GM23338 (cell line): ENCODE results near the gene DNAH9. TPM values are rescaled to one million over a fixed set of nuclear protein-coding genes. Genes with fewer than 3 reads are reported as not detected.

Experiments used
- ATAC-seq: fragments of 200-7000 bp; cut with Tn5 transposase; 3 replicates; pipeline ENCODE4 v1.9.1; 2020
- DNase-seq: peaks from one replicate; pipeline ENCODE4 v3.0.0-alpha.2; 2015; ENCODE audit warnings: low spot score
- H2AFZ ChIP-seq: fragments of 200-600 bp; sonication (generic); 2 replicates; pipeline ENCODE4 v1.8.0; 2016; ENCODE audit warnings: antibody characterized with exemption, mild to moderate bottlenecking, moderate library complexity
- H3F3A ChIP-seq: fragments of 200-600 bp; sonication (generic); replicated peaks from 2 replicates; pipeline ENCODE4 v1.8.0; 2017; ENCODE audit warnings: antibody characterized with exemption, mixed run types, low read depth
- H3K27ac ChIP-seq: fragments of 200-600 bp; sonication (generic); 2 replicates; pipeline ENCODE4 v1.6.1; 2016; ENCODE audit warnings: low read depth
- H3K27me3 ChIP-seq: fragments of 200-600 bp; sonication (generic); 2 replicates; pipeline ENCODE4 v1.8.0; 2016; ENCODE audit warnings: mild to moderate bottlenecking, mixed run types, moderate library complexity; ENCODE audit not compliant: insufficient read depth
- H3K36me3 ChIP-seq: fragments of 200-600 bp; sonication (generic); 2 replicates; pipeline ENCODE4 v1.8.0; 2016; ENCODE audit warnings: mild to moderate bottlenecking; ENCODE audit not compliant: insufficient read depth
- H3K4me1 ChIP-seq: fragments of 200-600 bp; sonication (generic); 2 replicates; pipeline ENCODE4 v1.8.0; 2016; ENCODE audit warnings: mild to moderate bottlenecking, moderate library complexity; ENCODE audit not compliant: insufficient read depth
- H3K4me2 ChIP-seq: fragments of 200-600 bp; sonication (generic); 2 replicates; pipeline ENCODE4 v1.7.1; 2017; ENCODE audit warnings: mixed run types
- H3K4me3 ChIP-seq: fragments of 200-600 bp; sonication (generic); 2 replicates; pipeline ENCODE4 v1.6.1; 2016; ENCODE audit warnings: mixed run types
- H3K79me2 ChIP-seq: fragments of 200-600 bp; sonication (generic); replicated peaks from 2 replicates; pipeline ENCODE4 v1.8.0; 2017; ENCODE audit warnings: mild to moderate bottlenecking; ENCODE audit not compliant: insufficient read depth
- H3K9me2 ChIP-seq: fragments of 200-600 bp; sonication (generic); 2 replicates; pipeline ENCODE4 v1.8.0; 2017; ENCODE audit not compliant: insufficient read depth
- H4K20me1 ChIP-seq: fragments of 200-600 bp; sonication (generic); replicated peaks from 2 replicates; pipeline ENCODE4 v1.8.0; 2017; ENCODE audit warnings: mild to moderate bottlenecking; ENCODE audit not compliant: insufficient read depth
- H3K27ac Mint-ChIP-seq: 2 replicates; pipeline ENCODE4 v1.8.0; 2020; ENCODE audit warnings: inconsistent platforms, mild to moderate bottlenecking, moderate library complexity, mixed read lengths
- H3K27me3 Mint-ChIP-seq: 3 replicates; pipeline ENCODE4 v1.8.0; 2022; ENCODE audit warnings: low read depth, mild to moderate bottlenecking, moderate library complexity, mixed read lengths, inconsistent platforms; ENCODE audit not compliant: insufficient read depth, poor library complexity
- H3K36me3 Mint-ChIP-seq: 3 replicates; pipeline ENCODE4 v1.8.0; 2021; ENCODE audit warnings: low read depth, mild to moderate bottlenecking, inconsistent platforms, moderate library complexity, mixed read lengths
- H3K4me1 Mint-ChIP-seq: 3 replicates; pipeline ENCODE4 v1.8.0; 2020; ENCODE audit warnings: mild to moderate bottlenecking, inconsistent platforms, mixed read lengths
- H3K4me3 Mint-ChIP-seq: 3 replicates; pipeline ENCODE4 v1.8.0; 2021; ENCODE audit warnings: moderate library complexity, mild to moderate bottlenecking, inconsistent platforms, mixed read lengths
- H3K9me3 Mint-ChIP-seq: 3 replicates; pipeline ENCODE4 v1.8.0; 2020; ENCODE audit warnings: moderate library complexity, mild to moderate bottlenecking, inconsistent platforms, mixed read lengths
- CREB1 ChIP-seq: fragments of 250-450 bp; sonication (Bioruptor Pico); IDR thresholded peaks from 2 replicates; pipeline ENCODE4 v1.5.0; 2020; ENCODE audit warnings: low read depth, mild to moderate bottlenecking, moderate library complexity
- ETS1 ChIP-seq: IDR thresholded peaks from 2 replicates; pipeline ENCODE4 v1.6.1; 2016; ENCODE audit warnings: antibody characterized with exemption
- EZH2 ChIP-seq: fragments of 200-600 bp; sonication (generic); IDR thresholded peaks from one replicate; pipeline ENCODE4 v1.8.0; 2017; ENCODE audit warnings: antibody characterized with exemption, mild to moderate bottlenecking, low read depth; ENCODE audit not compliant: unreplicated experiment
- JUNB ChIP-seq: IDR thresholded peaks from one replicate; pipeline ENCODE4 v1.6.1; 2016; ENCODE audit warnings: antibody characterized with exemption; ENCODE audit not compliant: unreplicated experiment
- ZNF114 ChIP-seq: fragments of 250-450 bp; sonication (Bioruptor Pico); IDR thresholded peaks from 2 replicates; pipeline ENCODE4 v1.5.0; 2020; ENCODE audit warnings: mild to moderate bottlenecking, moderate library complexity
- ZNF331 ChIP-seq: fragments of 250-450 bp; sonication (Bioruptor Pico); IDR thresholded peaks from 2 replicates; pipeline ENCODE4 v1.5.0; 2020; ENCODE audit warnings: low read depth, mild to moderate bottlenecking, moderate library complexity
- polyA plus RNA-seq: library from polyadenylated mRNA; unstranded; fragments of >200 nt; fragmentation: Nextera tagmentation; extraction: Ambion mirVana; gene quantifications from 2 replicates; pipeline ENCODE4 v1.2.1, GENCODE V29; 2016
- total RNA-seq: library from RNA; depleted of rRNA; stranded (reverse); fragments of >200 nt; shearing (Covaris generic); gene quantifications from 2 replicates; pipeline ENCODE4 v1.2.3, GENCODE V29; 2014
- TF ChIP-seq, protein P1 (sequence below): fragments of 250-450 bp; sonication (Bioruptor Pico); IDR thresholded peaks from 2 replicates; pipeline ENCODE4 v1.5.0; 2020; ENCODE audit warnings: mild to moderate bottlenecking, moderate library complexity

DNAH9 gene
- total and polyA plus RNA-seq, 2 experiments from 2014 or later, result not detected

- TF ChIP-seq, protein P1, sequence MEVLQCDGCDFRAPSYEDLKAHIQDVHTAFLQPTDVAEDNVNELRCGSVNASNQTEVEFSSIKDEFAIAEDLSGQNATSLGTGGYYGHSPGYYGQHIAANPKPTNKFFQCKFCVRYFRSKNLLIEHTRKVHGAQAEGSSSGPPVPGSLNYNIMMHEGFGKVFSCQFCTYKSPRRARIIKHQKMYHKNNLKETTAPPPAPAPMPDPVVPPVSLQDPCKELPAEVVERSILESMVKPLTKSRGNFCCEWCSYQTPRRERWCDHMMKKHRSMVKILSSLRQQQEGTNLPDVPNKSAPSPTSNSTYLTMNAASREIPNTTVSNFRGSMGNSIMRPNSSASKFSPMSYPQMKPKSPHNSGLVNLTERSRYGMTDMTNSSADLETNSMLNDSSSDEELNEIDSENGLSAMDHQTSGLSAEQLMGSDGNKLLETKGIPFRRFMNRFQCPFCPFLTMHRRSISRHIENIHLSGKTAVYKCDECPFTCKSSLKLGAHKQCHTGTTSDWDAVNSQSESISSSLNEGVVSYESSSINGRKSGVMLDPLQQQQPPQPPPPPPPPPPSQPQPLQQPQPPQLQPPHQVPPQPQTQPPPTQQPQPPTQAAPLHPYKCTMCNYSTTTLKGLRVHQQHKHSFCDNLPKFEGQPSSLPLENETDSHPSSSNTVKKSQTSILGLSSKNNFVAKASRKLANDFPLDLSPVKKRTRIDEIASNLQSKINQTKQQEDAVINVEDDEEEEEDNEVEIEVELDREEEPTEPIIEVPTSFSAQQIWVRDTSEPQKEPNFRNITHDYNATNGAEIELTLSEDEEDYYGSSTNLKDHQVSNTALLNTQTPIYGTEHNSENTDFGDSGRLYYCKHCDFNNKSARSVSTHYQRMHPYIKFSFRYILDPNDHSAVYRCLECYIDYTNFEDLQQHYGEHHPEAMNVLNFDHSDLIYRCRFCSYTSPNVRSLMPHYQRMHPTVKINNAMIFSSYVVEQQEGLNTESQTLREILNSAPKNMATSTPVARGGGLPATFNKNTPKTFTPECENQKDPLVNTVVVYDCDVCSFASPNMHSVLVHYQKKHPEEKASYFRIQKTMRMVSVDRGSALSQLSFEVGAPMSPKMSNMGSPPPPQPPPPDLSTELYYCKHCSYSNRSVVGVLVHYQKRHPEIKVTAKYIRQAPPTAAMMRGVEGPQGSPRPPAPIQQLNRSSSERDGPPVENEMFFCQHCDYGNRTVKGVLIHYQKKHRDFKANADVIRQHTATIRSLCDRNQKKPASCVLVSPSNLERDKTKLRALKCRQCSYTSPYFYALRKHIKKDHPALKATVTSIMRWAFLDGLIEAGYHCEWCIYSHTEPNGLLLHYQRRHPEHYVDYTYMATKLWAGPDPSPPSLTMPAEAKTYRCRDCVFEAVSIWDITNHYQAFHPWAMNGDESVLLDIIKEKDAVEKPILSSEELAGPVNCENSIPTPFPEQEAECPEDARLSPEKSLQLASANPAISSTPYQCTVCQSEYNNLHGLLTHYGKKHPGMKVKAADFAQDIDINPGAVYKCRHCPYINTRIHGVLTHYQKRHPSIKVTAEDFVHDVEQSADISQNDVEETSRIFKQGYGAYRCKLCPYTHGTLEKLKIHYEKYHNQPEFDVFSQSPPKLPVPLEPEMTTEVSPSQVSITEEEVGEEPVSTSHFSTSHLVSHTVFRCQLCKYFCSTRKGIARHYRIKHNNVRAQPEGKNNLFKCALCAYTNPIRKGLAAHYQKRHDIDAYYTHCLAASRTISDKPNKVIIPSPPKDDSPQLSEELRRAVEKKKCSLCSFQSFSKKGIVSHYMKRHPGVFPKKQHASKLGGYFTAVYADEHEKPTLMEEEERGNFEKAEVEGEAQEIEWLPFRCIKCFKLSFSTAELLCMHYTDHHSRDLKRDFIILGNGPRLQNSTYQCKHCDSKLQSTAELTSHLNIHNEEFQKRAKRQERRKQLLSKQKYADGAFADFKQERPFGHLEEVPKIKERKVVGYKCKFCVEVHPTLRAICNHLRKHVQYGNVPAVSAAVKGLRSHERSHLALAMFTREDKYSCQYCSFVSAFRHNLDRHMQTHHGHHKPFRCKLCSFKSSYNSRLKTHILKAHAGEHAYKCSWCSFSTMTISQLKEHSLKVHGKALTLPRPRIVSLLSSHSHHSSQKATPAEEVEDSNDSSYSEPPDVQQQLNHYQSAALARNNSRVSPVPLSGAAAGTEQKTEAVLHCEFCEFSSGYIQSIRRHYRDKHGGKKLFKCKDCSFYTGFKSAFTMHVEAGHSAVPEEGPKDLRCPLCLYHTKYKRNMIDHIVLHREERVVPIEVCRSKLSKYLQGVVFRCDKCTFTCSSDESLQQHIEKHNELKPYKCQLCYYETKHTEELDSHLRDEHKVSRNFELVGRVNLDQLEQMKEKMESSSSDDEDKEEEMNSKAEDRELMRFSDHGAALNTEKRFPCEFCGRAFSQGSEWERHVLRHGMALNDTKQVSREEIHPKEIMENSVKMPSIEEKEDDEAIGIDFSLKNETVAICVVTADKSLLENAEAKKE (CRISPR knock-in tag), result no peak
- no peak for TF ChIP-seq JUNB
- no peak for TF ChIP-seq ZNF114 (CRISPR knock-in tag)
Measured at GRCh38 chr17:11565591-11565990, 32.7 kb upstream of the DNAH9 start (continued).

- H4K20me1 ChIP-seq, result no peaks in the 10 kb centered on the region
- no peaks in the 10 kb centered on the region for H3K4me1 Mint-ChIP-seq
- H3K4me3 Mint-ChIP-seq, result no peak overlapping the region
- no peak overlapping the region for H2AFZ ChIP-seq
- no peaks in the 10 kb centered on the region for H3K9me2 ChIP-seq
- no peak for DNase-seq
- no peaks in the 10 kb centered on the region for H3K27me3 ChIP-seq
- H3K36me3 ChIP-seq, result peaks cover 9% of the 10 kb centered on the region; the same call in 1 of the 2 replicates
- no peaks in the 10 kb centered on the region for H3K79me2 ChIP-seq
- peaks cover 32% of the 10 kb centered on the region for H3K36me3 Mint-ChIP-seq
- no peak overlapping the region for H3K4me3 ChIP-seq
- no peak for ATAC-seq
- no peaks in the 10 kb centered on the region for H3F3A ChIP-seq
- H3K4me2 ChIP-seq, result no peak overlapping the region
- H3K27ac Mint-ChIP-seq, result no peak overlapping the region
- no peak overlapping the region for H3K27ac ChIP-seq
- H3K4me1 ChIP-seq, result no peaks in the 10 kb centered on the region
- H3K27me3 Mint-ChIP-seq, result no peaks in the 10 kb centered on the region
- peaks cover 95% of the 10 kb centered on the region for H3K9me3 Mint-ChIP-seq
- TF ChIP-seq EZH2, result no peak
- no peak for TF ChIP-seq ZNF331 (CRISPR knock-in tag)
- TF ChIP-seq CREB1 (CRISPR knock-in tag), result no peak
- TF ChIP-seq ETS1, result no peak
- TF ChIP-seq, protein P1 (CRISPR knock-in tag), result no peak
- TF ChIP-seq ZNF114 (CRISPR knock-in tag), result no peak
- TF ChIP-seq JUNB, result no peak
Measured at GRCh38 chr17:11578998-11579397, 19.3 kb upstream of the DNAH9 start.
